ENCODE results near the gene LAMTOR4.

DNA sequence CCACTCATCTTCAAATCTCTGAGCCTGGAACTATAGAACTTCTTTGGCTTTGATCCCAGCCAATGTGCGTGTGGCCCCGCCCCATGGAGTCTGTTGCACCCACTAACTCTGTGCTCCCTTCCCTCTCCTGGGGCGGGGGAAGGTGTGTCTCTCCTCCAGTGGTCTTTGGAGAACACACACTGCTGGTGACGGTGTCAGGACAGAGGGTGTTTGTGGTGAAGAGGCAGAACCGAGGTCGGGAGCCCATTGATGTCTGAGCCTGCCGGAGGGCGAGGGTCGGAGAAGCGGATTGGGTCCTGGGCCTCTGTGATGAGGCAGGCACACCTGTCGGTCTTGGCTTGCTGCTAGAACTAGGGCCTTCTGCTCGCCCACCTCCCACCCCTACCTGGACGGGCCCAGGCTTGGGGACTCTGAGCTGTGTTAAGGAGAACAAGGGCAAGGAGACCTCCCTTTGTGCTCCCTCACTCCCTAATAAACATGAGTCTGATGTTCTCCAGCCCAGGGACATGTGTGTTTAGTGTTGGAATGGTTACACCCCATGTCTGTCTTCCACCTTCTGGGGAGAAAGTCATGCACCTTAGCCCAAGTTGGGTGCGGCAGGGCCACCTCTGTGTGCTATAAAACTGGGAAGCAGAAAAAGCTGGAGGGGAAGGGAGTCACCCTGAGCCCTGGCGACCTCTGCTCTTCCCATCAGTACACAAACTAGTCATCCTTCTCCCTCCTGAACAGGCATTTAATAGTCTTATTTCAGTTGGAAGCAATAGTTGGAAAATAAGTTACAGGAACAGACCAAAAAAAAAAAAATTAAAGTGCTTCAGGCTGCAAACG is 5.2 kb downstream of the LAMTOR4 start:
- TF ChIP-seq CTCF (IDR thresholded peaks at IDR 0.05) (no peak), POLR2A (IDR thresholded peaks at IDR 0.05) (no peak), POLR2AphosphoS5 (IDR thresholded peaks at IDR 0.05) (no peak)

Data from breast epithelium (tissue), 3 donors.